C4-2B (cell line): Measurements from ENCODE around the gene GALR3.
A peak's percentile ranks its signal among the peaks of the same experiment; 100 is the strongest.

Source experiments
- H3K27ac ChIP-seq: fragments of 450-650 bp; 2 replicates; pipeline ENCODE4 v1.5.1; 2017
- ZFX ChIP-seq: fragments of 450-650 bp; IDR thresholded peaks from 2 replicates; pipeline ENCODE4 v1.6.1; 2017
- TF ChIP-seq, protein P1 (sequence below): fragments of 450-650 bp; conservative IDR thresholded peaks from 2 replicates; pipeline ENCODE4 v1.5.1; 2017; ENCODE audit warnings: mild to moderate bottlenecking

Gene GALR3

DNA sequence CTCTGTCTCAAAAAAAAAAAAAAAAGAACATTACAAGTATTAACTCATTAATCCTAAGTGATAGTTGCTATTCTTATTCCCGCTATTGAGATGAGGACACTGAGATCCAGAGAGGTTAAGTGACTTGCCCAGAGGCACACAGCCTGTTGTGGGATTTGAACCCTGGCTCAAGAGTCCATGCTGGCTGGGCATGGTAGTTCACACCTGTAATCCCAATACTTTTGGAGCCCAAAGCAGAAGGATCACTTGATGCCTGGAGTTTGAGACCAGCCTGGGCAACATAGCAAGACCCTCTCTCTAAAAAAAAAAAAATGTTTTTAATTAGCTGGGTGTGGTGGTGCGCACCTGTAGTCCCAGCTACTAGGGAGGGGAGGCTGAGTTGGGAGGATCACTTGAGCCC, 11.3 kb upstream of the GALR3 start:
- TF ChIP-seq ZFX, result no peak
- TF ChIP-seq, protein P1, sequence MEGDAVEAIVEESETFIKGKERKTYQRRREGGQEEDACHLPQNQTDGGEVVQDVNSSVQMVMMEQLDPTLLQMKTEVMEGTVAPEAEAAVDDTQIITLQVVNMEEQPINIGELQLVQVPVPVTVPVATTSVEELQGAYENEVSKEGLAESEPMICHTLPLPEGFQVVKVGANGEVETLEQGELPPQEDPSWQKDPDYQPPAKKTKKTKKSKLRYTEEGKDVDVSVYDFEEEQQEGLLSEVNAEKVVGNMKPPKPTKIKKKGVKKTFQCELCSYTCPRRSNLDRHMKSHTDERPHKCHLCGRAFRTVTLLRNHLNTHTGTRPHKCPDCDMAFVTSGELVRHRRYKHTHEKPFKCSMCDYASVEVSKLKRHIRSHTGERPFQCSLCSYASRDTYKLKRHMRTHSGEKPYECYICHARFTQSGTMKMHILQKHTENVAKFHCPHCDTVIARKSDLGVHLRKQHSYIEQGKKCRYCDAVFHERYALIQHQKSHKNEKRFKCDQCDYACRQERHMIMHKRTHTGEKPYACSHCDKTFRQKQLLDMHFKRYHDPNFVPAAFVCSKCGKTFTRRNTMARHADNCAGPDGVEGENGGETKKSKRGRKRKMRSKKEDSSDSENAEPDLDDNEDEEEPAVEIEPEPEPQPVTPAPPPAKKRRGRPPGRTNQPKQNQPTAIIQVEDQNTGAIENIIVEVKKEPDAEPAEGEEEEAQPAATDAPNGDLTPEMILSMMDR, result no peak
- no peak overlapping the region for H3K27ac ChIP-seq

DNA sequence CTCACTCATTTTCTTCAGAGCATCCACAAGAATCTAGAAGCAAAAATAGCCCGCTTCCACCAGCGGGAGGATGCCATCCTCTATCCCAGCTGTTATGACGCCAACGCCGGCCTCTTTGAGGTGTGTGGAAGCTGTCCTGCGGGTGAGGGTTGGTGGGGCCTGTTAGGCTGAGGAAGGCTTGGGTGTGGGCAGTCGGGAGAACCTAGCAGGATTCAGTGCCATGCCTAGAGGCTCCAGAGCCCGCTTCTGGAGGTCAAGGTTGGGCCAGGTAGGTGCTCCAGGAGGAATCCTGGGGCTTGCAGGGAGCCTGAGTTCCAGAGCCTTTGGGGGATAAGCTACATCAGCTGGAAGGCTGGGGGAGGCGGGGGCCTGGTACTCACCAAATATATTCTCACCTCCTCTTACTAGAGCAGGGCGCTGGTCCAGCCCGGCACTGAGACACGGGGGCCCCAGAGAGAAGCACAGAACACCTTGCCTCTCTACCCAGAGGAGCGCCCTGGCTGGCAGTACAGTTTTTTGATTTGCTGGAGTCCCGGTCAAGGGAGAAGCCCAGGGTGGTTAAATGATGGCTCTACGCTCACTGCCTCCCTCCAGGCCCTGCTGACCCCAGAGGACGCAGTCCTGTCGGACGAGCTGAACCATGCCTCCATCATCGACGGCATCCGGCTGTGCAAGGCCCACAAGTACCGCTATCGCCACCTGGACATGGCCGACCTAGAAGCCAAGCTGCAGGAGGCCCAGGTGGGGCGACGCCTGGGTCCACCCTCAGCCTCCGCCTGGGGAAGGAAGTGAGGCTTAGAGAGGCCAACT, 10.1 kb upstream of the GALR3 start:
- H3K27ac ChIP-seq, result no peak overlapping the region
- TF ChIP-seq, protein P1, result no peak
- TF ChIP-seq ZFX, result no peak

DNA sequence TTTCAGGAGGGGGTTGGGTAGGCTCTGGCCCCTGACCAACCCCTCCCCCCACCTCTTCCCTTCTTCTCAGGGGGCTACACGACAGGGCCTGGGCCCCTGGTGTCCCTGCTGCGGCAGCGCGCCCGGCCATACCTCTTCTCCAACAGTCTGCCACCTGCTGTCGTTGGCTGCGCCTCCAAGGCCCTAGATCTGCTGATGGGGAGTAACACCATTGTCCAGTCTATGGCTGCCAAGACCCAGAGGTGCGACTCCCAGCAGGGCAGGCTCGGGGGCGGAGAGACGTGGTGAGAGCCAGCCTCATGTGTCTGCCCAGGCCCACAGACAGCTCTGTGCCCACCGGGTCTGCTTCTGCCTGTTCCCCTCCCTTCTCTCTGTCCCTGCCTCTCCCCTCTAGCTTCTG, 7.6 kb upstream of the GALR3 start:
- H3K27ac ChIP-seq, result no peak overlapping the region
- TF ChIP-seq, protein P1, result no peak
- TF ChIP-seq ZFX, result no peak

DNA sequence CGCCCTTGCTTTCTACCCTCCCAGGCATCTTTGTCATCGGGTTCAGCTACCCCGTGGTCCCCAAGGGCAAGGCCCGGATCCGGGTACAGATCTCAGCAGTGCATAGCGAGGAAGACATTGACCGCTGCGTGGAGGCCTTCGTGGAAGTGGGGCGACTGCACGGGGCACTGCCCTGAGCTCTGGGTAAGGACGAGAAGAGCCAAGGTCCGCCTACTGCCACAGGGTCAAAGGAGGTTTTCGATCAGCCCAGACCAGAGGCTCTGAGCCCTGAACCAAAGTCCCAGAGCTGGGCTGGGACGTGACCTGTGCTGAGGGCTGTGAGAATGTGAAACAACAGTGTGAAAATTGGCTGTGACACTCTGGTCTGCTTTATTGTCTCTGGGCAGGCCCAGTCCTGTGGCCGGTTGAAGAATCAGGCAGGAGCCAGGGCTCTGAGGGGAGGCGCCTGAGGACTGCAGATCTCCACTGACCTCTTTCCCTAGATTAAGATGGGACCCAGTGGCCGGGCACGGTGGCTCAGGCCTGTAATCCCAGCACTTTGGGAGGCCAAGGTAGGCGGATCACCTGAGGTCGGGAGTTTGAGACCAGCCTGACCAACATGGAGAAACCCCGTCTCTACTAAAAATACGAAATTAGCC, 6.5 kb upstream of the GALR3 start:
- TF ChIP-seq, protein P1, result no peak
- TF ChIP-seq ZFX, result no peak
- H3K27ac ChIP-seq, result no peak overlapping the region

DNA sequence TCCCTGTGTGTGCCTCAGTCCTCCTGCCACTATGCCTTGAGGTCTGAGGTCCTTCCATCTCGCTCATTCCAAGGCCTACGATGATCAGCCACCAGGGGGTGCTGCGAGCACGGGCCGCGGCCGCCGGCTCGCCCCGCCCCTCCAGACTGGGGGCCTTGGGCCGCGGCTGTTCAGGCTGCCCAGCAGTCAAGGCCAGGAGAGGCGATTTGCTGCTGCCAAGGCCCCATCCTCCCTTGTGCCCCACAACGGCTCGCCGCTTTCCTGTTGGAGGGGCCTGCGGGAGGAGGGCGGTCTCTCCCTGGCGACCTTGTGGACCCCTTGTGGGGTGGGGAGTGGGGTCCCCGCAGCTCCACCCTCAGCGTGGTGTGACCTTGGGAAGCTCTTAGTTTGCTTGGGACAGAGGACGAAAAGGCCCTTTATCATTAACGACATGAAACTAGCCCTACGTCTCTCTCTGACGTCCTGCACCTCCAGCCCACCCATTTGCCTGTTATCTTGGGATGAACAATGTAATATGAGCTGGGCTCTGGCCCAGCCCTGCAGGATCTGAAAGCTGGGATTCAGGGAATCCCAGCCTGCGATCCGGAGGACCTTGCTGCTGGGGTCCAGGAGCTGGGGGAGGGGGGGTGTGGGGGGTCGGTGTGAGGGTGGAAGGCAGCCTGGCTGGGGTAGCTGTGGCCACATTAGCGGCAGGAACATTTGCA, 5.3 kb upstream of the GALR3 start:
- H3K27ac ChIP-seq, result no peak overlapping the region
- no peak for TF ChIP-seq ZFX
- TF ChIP-seq, protein P1, result peak; percentile 98

DNA sequence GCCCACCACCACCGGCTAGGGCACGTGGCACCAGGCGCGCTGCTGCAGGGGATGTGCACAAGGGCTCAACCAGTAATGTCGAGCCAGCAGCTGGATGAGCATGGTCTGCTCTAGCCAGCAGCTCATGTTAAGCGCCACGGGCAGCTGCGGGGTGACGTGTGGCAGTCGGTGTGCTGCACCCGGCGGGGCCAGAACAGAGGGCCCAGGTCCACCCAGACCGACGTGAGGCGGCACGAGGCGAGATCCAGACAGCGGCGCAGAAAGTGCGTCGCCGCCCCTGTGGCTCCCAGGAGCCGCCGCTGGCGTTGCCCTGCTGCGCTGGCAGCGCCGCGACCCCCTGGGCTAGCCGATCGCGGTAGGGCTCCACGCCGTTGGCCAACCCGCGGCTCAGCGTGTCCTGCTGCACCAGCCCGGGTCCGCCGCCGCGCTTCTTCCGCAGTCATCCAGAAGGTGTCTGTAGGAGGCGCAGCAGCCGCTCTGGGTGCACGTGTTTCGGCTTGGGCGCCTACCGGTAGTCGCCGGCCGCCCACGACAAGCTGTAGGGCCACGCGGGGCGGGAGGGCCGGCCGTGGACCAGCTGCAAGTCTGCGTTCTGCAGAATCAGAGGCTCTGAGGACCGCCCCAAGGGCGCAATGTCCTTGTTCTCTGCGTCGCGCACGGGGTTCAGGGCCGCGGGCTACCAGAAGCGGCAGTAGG, 4.6 kb upstream of the GALR3 start:
- no peak overlapping the region for H3K27ac ChIP-seq
- TF ChIP-seq, protein P1, result no peak
- TF ChIP-seq ZFX, result no peak
